K562 (cell line): ENCODE results near the gene PLAAT5. TPM values are rescaled to one million over a fixed set of nuclear protein-coding genes. Genes with fewer than 3 reads are reported as not detected.

Experiments
- ATAC-seq: fragments of 200-7000 bp; cut with Tn5 transposase; 3 replicates; pipeline ENCODE4 v1.9.1; 2020; ENCODE audit warnings: moderate library complexity
- BruUV-seq: library from RNA; stranded (reverse); fragments of 400-500 nt; replicated peaks from 2 replicates; lab custom pipeline; 2021; lab: Mats Ljungman, UMichigan
- CTCF ChIA-PET: fragments of 300-600 bp; formaldehyde crosslinking; extraction: SDS; loops from one replicate; lab custom pipeline; 2021; ENCODE audit warnings: low intra/inter-chr PET ratio; lab: Yijun Ruan, JAX
- POLR2A ChIA-PET: fragments of 300-600, 350-650 bp; sonication (Branson Sonifier 250); formaldehyde crosslinking; extraction: SDS; loops from one replicate; lab custom pipeline; 2021; ENCODE audit warnings: antibody characterized with exemption, inconsistent platforms; lab: Yijun Ruan, JAX
- DNase-seq, 4 experiments: peaks; one replicate each; pipeline versions ENCODE4 v3.0.0 to v3.0.0-alpha.2; 2011 to 2018; ENCODE audit warnings: low spot score in 3 of 4, mixed read lengths in 3 of 4; ENCODE audit errors: extremely low read depth in 1 of 4
- FAIRE-seq: peaks from 2 replicates; lab custom pipeline; 2011; peaks lifted over from hg19 to GRCh38; lab: Jason Lieb, UNC
- H2AFZ ChIP-seq: 2 replicates; pipeline ENCODE4 v1.6.0; 2011; ENCODE audit warnings: low read depth, low read length, control low read depth, inconsistent platforms
- H3K27ac ChIP-seq: fragments of 200-600 bp; 3 replicates; pipeline ENCODE4 v1.8.0; 2011; ENCODE audit warnings: low read depth, mild to moderate bottlenecking, control low read depth, inconsistent platforms, low read length, moderate library complexity, mixed read lengths; ENCODE audit errors: extremely low read depth
- H3K27me3 ChIP-seq, 2 experiments: fragments of 300-600 bp in 1 of 2; 2 replicates in 1 of 2; 3 replicates in 1 of 2; pipeline versions ENCODE4 v1.6.0 to v1.8.0; 2011; ENCODE audit warnings: inconsistent platforms in 2 of 2, low read length in 2 of 2, mild to moderate bottlenecking in 1 of 2, mixed read lengths in 1 of 2, moderate library complexity in 1 of 2; ENCODE audit not compliant: control insufficient read depth in 2 of 2, insufficient read depth in 2 of 2
- H3K36me3 ChIP-seq: fragments of 300-600 bp; 3 replicates; pipeline ENCODE4 v1.8.0; 2011; ENCODE audit warnings: mild to moderate bottlenecking, low read length, inconsistent platforms; ENCODE audit not compliant: control insufficient read depth, insufficient read depth
- H3K4me1 ChIP-seq, 2 experiments: fragments of 200-600 bp in 1 of 2; replicated peaks in 1 of 2; 2 replicates in 1 of 2; 3 replicates in 1 of 2; pipeline versions ENCODE4 v1.5.1 to v1.8.0; 2011; ENCODE audit warnings: inconsistent platforms in 2 of 2, low read length in 2 of 2, mild to moderate bottlenecking in 1 of 2, mixed read lengths in 1 of 2, moderate library complexity in 1 of 2; ENCODE audit not compliant: control insufficient read depth in 2 of 2, insufficient read depth in 2 of 2
- H3K4me2 ChIP-seq: 2 replicates; pipeline ENCODE4 v1.6.1; 2011; ENCODE audit warnings: low read length, control low read depth, inconsistent platforms, mixed read lengths; ENCODE audit not compliant: insufficient read depth
- H3K4me3 ChIP-seq: fragments of 200-600 bp; sonication (generic), shearing (Covaris generic); 2 replicates; pipeline ENCODE4 v1.5.1; 2016; ENCODE audit warnings: control low read depth, inconsistent platforms
- H3K79me2 ChIP-seq: fragments of 200-600 bp; 3 replicates; pipeline ENCODE4 v1.8.0; 2011; ENCODE audit warnings: low read length, inconsistent platforms; ENCODE audit not compliant: control insufficient read depth, insufficient read depth
- H3K9ac ChIP-seq, 2 experiments: 2 replicates each; pipeline versions ENCODE4 v1.6.0 to v1.6.1; 2011; ENCODE audit warnings: low read depth in 2 of 2, low read length in 2 of 2, control low read depth in 1 of 2, inconsistent platforms in 1 of 2, mild to moderate bottlenecking in 1 of 2, mixed read lengths in 1 of 2; ENCODE audit not compliant: insufficient read depth in 1 of 2
- H3K9me1 ChIP-seq: one replicate; pipeline ENCODE4 v1.6.0; 2011; ENCODE audit warnings: inconsistent platforms, mild to moderate bottlenecking, low read length, moderate library complexity; ENCODE audit not compliant: control insufficient read depth, insufficient read depth
- H3K9me3 ChIP-seq: replicated peaks from 2 replicates; pipeline ENCODE4 v1.5.1; 2011; ENCODE audit warnings: low read depth, low read length, inconsistent platforms; ENCODE audit not compliant: control insufficient read depth, insufficient read depth
- H4K20me1 ChIP-seq: replicated peaks from 2 replicates; pipeline ENCODE4 v1.6.1; 2011; ENCODE audit warnings: low read length, inconsistent platforms, mixed read lengths; ENCODE audit not compliant: control insufficient read depth, insufficient read depth
- ARNT ChIP-seq, 2 experiments: fragments of 450-650 bp; IDR thresholded peaks; 2 replicates each; pipeline ENCODE4 v1.6.1; 2016; ENCODE audit warnings: mild to moderate bottlenecking in 1 of 2
- ATF6 ChIP-seq: sonication (generic); formaldehyde crosslinking; IDR thresholded peaks from 2 replicates; pipeline ENCODE4 v1.4.0; 2020; ENCODE audit warnings: mild to moderate bottlenecking, missing genetic modification reagents
- BACH1 ChIP-seq: fragments of 200-800 bp; sonication (Bioruptor generic); IDR thresholded peaks from 2 replicates; pipeline ENCODE4 v1.6.1; 2016; ENCODE audit warnings: missing genetic modification characterization, missing compliant biosample characterization
- DDX20 ChIP-seq: fragments of 450-650 bp; IDR thresholded peaks from 2 replicates; pipeline ENCODE4 v1.6.1; 2016; ENCODE audit warnings: missing genetic modification characterization, low read depth, mild to moderate bottlenecking, missing compliant biosample characterization, moderate library complexity
- ERF ChIP-seq: fragments of 450-650 bp; formaldehyde crosslinking; IDR thresholded peaks from 2 replicates; pipeline ENCODE4 v1.4.0; 2020; ENCODE audit warnings: mild to moderate bottlenecking, mixed read lengths
- KLF16 ChIP-seq: IDR thresholded peaks from 2 replicates; pipeline ENCODE4 v1.6.1; 2016; ENCODE audit warnings: antibody characterized with exemption
- MAFF ChIP-seq: IDR thresholded peaks from 2 replicates; pipeline ENCODE4 v1.6.1; 2012; ENCODE audit warnings: low read length, improper control_type of control experiment
- MCM7 ChIP-seq, 2 experiments: fragments of 450-650 bp; IDR thresholded peaks; 2 replicates each; pipeline ENCODE4 v1.6.1; 2016 to 2018
- ZEB2 ChIP-seq: fragments of 450-650 bp; IDR thresholded peaks from 2 replicates; pipeline ENCODE4 v1.6.1; 2016
- ZFP36 ChIP-seq: fragments of 150-350 bp; IDR thresholded peaks from 2 replicates; pipeline ENCODE4 v1.6.1; 2018; ENCODE audit warnings: low read length, low read depth; ENCODE audit not compliant: partially characterized antibody
- ZKSCAN8 ChIP-seq: fragments of 200-800 bp; sonication (Bioruptor generic); IDR thresholded peaks from 2 replicates; pipeline ENCODE4 v1.6.1; 2016; ENCODE audit warnings: missing genetic modification characterization, missing compliant biosample characterization
- ZNF24 ChIP-seq: fragments of 450-650 bp; IDR thresholded peaks from 2 replicates; pipeline ENCODE4 v1.6.1; 2016
- ZNF589 ChIP-seq: fragments of 200-800 bp; sonication (Bioruptor generic); IDR thresholded peaks from 2 replicates; pipeline ENCODE4 v1.6.1; 2016; ENCODE audit warnings: low read depth, missing genetic modification characterization, missing compliant biosample characterization
- WGBS: fragments of 100-300 bp; shearing (Covaris generic); methylation state at CpG from one replicate; pipeline ENCODE4 v1.1.6; 2016; ENCODE audit warnings: low coverage, mixed read lengths; ENCODE audit not compliant: insufficient coverage; ENCODE audit errors: missing lambda C conversion rate; 5-methylcytosine and 5-hydroxymethylcytosine counted together
- in situ Hi-C: fragments of 300-500 bp; cut with MboI; formaldehyde crosslinking; loops from 4 replicates; pipeline ENCODE4 v1.15.0; 2018; ENCODE audit warnings: inconsistent platforms, mixed read lengths
- intact Hi-C: fragments of 100-400 bp; cut with micrococcal nuclease; formaldehyde crosslinking; loops from 2 replicates; pipeline ENCODE4 v1.14.2; 2022
- polyA plus RNA-seq, 8 experiments: library from polyadenylated mRNA; depleted of rRNA in 4 of 8; stranded (reverse) in 5 of 8; unstranded in 3 of 8; fragments of >200 nt; fragmentation: Nextera tagmentation in 2 of 8; fragmentation: Illumina TruSeq in 1 of 8; extraction: Ambion mirVana in 2 of 8; extraction: Trizol in 1 of 8; gene quantifications; 2 replicates each; pipeline versions ENCODE4 v1.2.1 to v1.2.3, GENCODE V29; 2011 to 2014; ENCODE audit warnings: inconsistent platforms in 1 of 8, missing spikeins in 1 of 8
- total RNA-seq, 7 experiments: library from RNA; depleted of rRNA in 6 of 7; stranded (reverse); fragments of >200 nt in 6 of 7; fragmentation: Illumina TruSeq in 2 of 7; extraction: Trizol in 2 of 7; gene quantifications; 2 replicates each; pipeline versions ENCODE4 v1.2.1 to v1.2.3, GENCODE V29; 2011 to 2021; ENCODE audit warnings: low replicate concordance in 1 of 7
- TF ChIP-seq, protein P1 (sequence below), 3 experiments: fragments of 200-800 bp in 1 of 3; sonication (Bioruptor generic) in 1 of 3; sonication (generic) in 1 of 3; formaldehyde crosslinking in 1 of 3; IDR thresholded peaks; 2 replicates each; pipeline versions ENCODE4 v1.6.1 to v1.8.0; 2016 to 2022; ENCODE audit warnings: mild to moderate bottlenecking in 2 of 3, missing compliant biosample characterization in 2 of 3, missing genetic modification characterization in 2 of 3, missing genetic modification reagents in 1 of 3
- TF ChIP-seq, protein P2 (sequence below): fragments of 250-450 bp; sonication (Bioruptor Pico); IDR thresholded peaks from 2 replicates; pipeline ENCODE4 v1.6.1; 2021; ENCODE audit warnings: mild to moderate bottlenecking

PLAAT5 gene
- total and polyA plus RNA-seq, 9 of the 15 experiments (the other 6 are each of a cell fraction or from before 2014, with no cell fraction given), result not detected

DNA sequence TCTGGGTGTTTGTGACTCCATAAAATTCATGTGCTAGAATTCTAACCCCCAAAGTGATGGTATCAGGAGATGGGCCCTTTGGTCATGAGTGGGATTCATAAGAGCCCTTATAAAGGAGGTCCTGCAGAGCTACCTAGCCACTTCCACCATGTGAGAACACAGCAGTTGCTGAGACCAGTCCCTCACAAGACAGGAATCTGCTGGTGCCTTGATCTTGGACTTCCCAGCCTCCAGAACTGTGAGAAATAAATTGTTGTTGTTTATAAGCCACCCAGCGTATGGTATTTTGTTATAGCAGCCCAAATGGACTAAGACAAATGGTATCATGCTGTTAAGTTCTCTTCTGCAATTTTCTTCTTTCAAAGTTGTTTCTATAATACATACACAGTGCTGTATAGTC is 1.5 kb upstream of the PLAAT5 start (continued):
- TF ChIP-seq, protein P1, sequence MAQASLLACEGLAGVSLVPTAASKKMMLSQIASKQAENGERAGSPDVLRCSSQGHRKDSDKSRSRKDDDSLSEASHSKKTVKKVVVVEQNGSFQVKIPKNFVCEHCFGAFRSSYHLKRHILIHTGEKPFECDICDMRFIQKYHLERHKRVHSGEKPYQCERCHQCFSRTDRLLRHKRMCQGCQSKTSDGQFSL (CRISPR knock-in tag; IDR thresholded peaks at IDR 0.05), result no peak
- TF ChIP-seq, protein P1 (tag; IDR thresholded peaks at IDR 0.05), result no peak

DNA sequence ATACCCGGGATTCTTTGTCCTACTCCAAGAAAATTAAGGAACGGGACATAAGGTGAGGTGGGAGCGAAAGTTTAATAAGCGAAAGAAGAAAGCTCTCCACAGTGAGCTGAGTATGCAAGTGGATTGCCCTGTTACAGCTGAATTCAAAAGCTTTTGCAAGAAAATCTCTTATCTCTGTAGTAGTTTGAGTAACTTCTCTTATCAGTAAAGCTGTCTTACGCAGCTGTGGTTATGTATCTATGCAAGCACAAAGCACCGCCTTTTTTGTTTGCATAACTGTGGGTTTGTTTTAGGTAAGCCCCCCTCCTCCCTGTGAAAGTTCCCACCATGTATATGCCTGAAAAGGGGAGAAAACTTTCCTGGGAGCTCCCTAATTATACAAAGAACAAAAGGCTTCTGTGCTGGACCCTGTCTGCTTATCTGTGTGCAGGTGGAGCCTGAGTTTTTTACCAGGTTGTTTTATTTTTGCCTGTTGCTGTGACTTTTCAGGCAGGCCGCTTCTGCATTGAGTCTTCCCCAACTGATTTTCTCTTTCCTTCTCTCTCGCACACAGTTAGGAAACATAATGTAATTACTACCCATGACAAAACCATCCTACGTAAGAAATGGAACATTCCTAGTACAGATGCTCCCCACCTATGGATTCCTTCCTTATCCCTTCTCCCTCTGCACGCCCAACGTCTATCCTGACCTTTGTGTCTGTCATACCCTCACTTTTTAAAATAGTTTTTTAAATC is 837 bp upstream of the PLAAT5 start:
- H3K4me1 ChIP-seq, result peaks cover 8 to 9% of the 10 kb centered on the region in 2 experiments; a peak in 3 of 5 replicates
- H3K9me1 ChIP-seq, result no peaks in the 10 kb centered on the region
- H3K9me3 ChIP-seq, result peaks cover 10% of the 10 kb centered on the region; the same call in 1 of the 2 replicates
- no peaks in the 10 kb centered on the region for H3K27me3 ChIP-seq
- peak in 2 of 4 experiments; percentile 39 to 65 for DNase-seq
- no peak overlapping the region for H2AFZ ChIP-seq
- no peak overlapping the region for H3K9ac ChIP-seq
- no peaks in the 10 kb centered on the region for H3K79me2 ChIP-seq
- H3K27ac ChIP-seq, result no peak overlapping the region
- no peaks in the 10 kb centered on the region for H3K36me3 ChIP-seq
- intact Hi-C loops, result no loop called here
- ATAC-seq, result peak; percentile 74
- 20% methylated on average over 11 of the region's 11 CpGs for WGBS
- CTCF ChIA-PET, result interaction anchor here (0.7 kb wide), 1 partner anchor 107 kb away, joined by 3 read pairs; no protein-coding TSS in a partner anchor
- peak; percentile 15 for FAIRE-seq
- POLR2A ChIA-PET, result interaction anchor here (0.6 kb wide), 1 partner anchor 83 kb away, joined by 3 read pairs; no protein-coding TSS in a partner anchor
- H4K20me1 ChIP-seq, result no peaks in the 10 kb centered on the region
- in situ Hi-C loops, result no loop called here
- H3K4me3 ChIP-seq, result no peak overlapping the region
- BruUV-seq, result no TSS peak
- H3K4me2 ChIP-seq, result peak overlapping the region; percentile 34; the same call in 1 of the 2 replicates
- 0 out of 2 replicates have a peak, but pooled peaks have one; percentile 42 for TF ChIP-seq ZNF589 (CRISPR knock-in tag)
- TF ChIP-seq ZKSCAN8 (CRISPR knock-in tag), result no peak
- TF ChIP-seq ARNT (IDR thresholded peaks at IDR 0.05), result no peak
- TF ChIP-seq MCM7 (IDR thresholded peaks at IDR 0.05), result no peak
- TF ChIP-seq ZNF24, result no peak
- TF ChIP-seq, protein P2, sequence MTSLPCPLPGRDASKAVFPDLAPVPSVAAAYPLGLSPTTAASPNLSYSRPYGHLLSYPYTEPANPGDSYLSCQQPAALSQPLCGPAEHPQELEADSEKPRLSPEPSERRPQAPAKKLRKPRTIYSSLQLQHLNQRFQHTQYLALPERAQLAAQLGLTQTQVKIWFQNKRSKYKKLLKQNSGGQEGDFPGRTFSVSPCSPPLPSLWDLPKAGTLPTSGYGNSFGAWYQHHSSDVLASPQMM (CRISPR knock-in tag), result no peak
- 0 out of 2 replicates have a peak, but pooled peaks have one; percentile 42 for TF ChIP-seq ZEB2
- TF ChIP-seq MAFF, result no peak
- TF ChIP-seq ZFP36, result no peak
- no peak for TF ChIP-seq ERF (CRISPR knock-in tag)
- peak; percentile 70 for TF ChIP-seq KLF16
- no peak for TF ChIP-seq ATF6 (CRISPR knock-in tag)
- TF ChIP-seq DDX20 (tag), result no peak
- TF ChIP-seq BACH1 (tag), result no peak
